Stimulated activated CD4-positive, alpha-beta T cell treated with anti-CD3 and anti-CD28 coated beads, Interleukin-2, amount 100 ng/mL, for 4 hours (primary cell): ENCODE measurements around the gene ENDOU.
"Not testable (repeated sequence)": the region's sequence is repeated elsewhere in the genome, so short reads cannot be mapped to it uniquely, and the experiment has no call there.

Source experiments
- DNase-seq: peaks from one replicate; pipeline ENCODE4 v3.0.0-alpha.2; 2020; ENCODE audit warnings: low read depth

The ENDOU gene

DNA sequence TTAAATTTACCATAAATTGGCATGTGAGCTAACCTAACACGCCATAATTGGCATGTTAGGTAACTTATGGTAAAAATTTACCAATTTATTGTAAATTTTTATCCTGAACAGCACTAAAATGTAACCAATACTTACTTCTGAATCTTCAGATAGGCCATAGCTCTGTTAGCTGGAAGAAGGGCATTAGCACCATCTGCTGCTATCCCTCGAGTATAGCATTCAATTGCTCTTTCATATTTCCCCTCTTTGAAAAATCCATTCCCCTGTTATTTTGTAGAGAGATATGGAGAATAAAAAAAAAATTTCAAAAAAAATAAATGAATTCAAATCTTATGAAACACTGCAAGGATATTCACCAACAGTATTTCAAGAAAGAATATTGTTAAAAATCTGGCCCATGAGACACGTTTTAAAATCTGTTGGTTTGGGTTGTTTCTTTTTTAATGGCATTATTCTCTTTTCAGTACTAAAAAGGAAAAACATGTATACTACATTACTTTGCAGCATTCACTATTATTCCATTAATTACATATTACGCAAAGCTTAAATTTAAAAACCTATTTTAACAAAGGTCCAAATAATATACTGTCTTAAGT is 38.5 kb downstream of the ENDOU start:
- peak; percentile 15 for DNase-seq

- DNase-seq, result no peak
Observed at GRCh38 chr12:47679785-47680184, 45.5 kb downstream of the ENDOU start.

DNA sequence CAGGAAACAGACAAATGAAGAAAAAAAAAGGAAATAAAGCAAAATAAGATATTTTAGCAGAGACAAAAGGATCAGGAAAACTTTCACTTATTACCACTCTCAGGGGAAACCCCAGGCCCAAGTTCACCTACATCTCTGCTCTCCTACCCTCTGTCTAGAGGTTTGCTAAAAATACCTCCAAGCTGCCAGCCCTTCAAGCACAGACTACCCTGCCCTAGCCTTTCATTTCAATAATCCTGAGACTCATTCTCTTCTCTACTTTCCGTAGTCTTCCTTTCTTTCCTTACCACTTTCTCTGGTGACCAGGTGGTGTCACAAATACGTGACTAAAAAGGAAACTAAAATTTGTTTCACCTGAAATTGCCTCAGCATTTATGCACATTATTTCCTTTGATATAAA is 53.2 kb downstream of the ENDOU start:
- DNase-seq, result no peak

GRCh38 chr12:47667935-47668334 is 57.4 kb downstream of the ENDOU start:
- DNase-seq, result not testable (repeated sequence)
